Measurements from ENCODE around the gene RAP1GAP. TPM values are rescaled to one million over a fixed set of nuclear protein-coding genes. Genes with fewer than 3 reads are reported as not detected.

The RAP1GAP gene
- total RNA-seq, 2 donors from 2014 or later, result 8.0 to 8.2 TPM

- peaks cover 36% of the 10 kb centered on the region for H3K27me3 Mint-ChIP-seq (ENCODE audit: insufficient read depth)
- Histone ChIP-seq H3K4me1 (ENCODE audit: control insufficient read depth, insufficient read depth, low read length) (no peaks in the 10 kb centered on the region), H3K9me3 (ENCODE audit: control insufficient read depth, low read length) (no peaks in the 10 kb centered on the region), H3K9ac (ENCODE audit: extremely low read depth, low read length, poor library complexity, severe bottlenecking) (no peak overlapping the region), H3K27ac (ENCODE audit: low read depth, low read length) (no peak overlapping the region), H3K4me3 (ENCODE audit: low read length) (no peak overlapping the region), H3K36me3 (ENCODE audit: control insufficient read depth, insufficient read depth, low read length) (no peaks in the 10 kb centered on the region), H3K27me3 (ENCODE audit: control insufficient read depth, insufficient read depth, low read length, poor library complexity, severe bottlenecking) (peaks cover 28% of the 10 kb centered on the region)
- WGBS, 2 experiments (ENCODE audit: insufficient coverage in 1 of 2, insufficient read length in 1 of 2), result 89 to 93% methylated on average over 9 to 10 of the region's 10 CpGs
- TF ChIP-seq CTCF (conservative IDR thresholded peaks at IDR 0.05), result no peak
- no peaks in the 10 kb centered on the region for H3K36me3 Mint-ChIP-seq (ENCODE audit: low read depth)
- H3K4me3 Mint-ChIP-seq, result no peak overlapping the region
- DNase-seq, result no peak
- peaks cover 3% of the 10 kb centered on the region for H3K4me1 Mint-ChIP-seq
- no peaks in the 10 kb centered on the region for H3K9me3 Mint-ChIP-seq
- no peak overlapping the region for H3K27ac Mint-ChIP-seq
Measured at GRCh38 chr1:21664806-21665588, 4.2 kb downstream of the RAP1GAP start.

- Histone ChIP-seq H3K36me3 (ENCODE audit: control insufficient read depth, insufficient read depth, low read length) (no peaks in the 10 kb centered on the region), H3K4me1 (ENCODE audit: control insufficient read depth, insufficient read depth, low read length) (no peaks in the 10 kb centered on the region), H3K27ac (ENCODE audit: low read depth, low read length) (no peak overlapping the region), H3K4me3 (ENCODE audit: low read length) (no peak overlapping the region), H3K27me3 (ENCODE audit: control insufficient read depth, insufficient read depth, low read length, poor library complexity, severe bottlenecking) (peaks cover 36% of the 10 kb centered on the region), H3K9me3 (ENCODE audit: control insufficient read depth, low read length) (no peaks in the 10 kb centered on the region), H3K9ac (ENCODE audit: extremely low read depth, low read length, poor library complexity, severe bottlenecking) (no peak overlapping the region)
- peak; percentile 1 for TF ChIP-seq CTCF (conservative IDR thresholded peaks at IDR 0.05)
- H3K9me3 Mint-ChIP-seq, result no peaks in the 10 kb centered on the region
- peaks cover 39% of the 10 kb centered on the region for H3K27me3 Mint-ChIP-seq (ENCODE audit: insufficient read depth)
- no peaks in the 10 kb centered on the region for H3K36me3 Mint-ChIP-seq (ENCODE audit: low read depth)
- peaks cover 3% of the 10 kb centered on the region for H3K4me1 Mint-ChIP-seq
- DNase-seq, result no peak
- no peak overlapping the region for H3K27ac Mint-ChIP-seq
- WGBS, 2 experiments (ENCODE audit: insufficient coverage in 1 of 2, insufficient read length in 1 of 2), result 88 to 95% methylated on average over 12 to 16 of the region's 16 CpGs
- no peak overlapping the region for H3K4me3 Mint-ChIP-seq
Measured at GRCh38 chr1:21663951-21664805, 5.0 kb downstream of the RAP1GAP start.

DNA sequence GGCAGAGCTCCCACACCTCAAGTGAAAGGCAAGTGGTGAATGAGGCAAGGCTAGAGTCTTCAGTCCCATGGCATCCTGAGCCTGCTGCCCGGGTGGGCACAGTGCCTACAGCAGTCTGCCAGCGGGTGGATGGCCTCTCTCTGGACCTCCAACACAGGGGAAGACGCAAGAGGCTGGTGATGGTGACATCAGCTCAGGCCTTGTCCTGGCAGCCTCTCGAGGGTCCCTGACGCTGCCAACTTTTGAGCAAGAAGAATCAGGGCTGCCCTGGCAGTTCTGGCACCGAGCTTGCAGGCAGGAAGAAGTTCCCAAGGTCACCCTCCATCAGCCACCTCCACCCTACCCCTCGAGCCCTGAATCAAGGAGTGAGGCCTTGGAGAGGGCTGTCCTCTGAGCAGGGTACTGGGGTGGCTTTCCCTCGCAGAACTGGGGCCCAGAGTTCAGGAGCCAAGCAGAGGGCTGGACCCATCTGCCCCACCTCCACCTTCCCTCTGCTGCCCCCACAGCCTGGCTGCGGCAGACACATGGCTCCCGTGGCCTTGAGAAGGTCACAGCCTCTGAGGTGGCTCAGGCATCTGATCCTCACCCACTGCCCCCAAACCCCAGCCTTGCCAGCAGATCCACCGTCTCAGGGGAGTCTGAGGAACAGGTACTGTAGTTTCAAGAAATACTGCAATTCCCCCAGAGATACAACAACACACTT lies 5.8 kb downstream of the RAP1GAP start:
- peak; percentile 36 for TF ChIP-seq CTCF (conservative IDR thresholded peaks at IDR 0.05)
- H3K4me3 Mint-ChIP-seq, result no peak overlapping the region
- no peak for DNase-seq
- Histone ChIP-seq H3K4me1 (ENCODE audit: control insufficient read depth, insufficient read depth, low read length) (no peaks in the 10 kb centered on the region), H3K9me3 (ENCODE audit: control insufficient read depth, low read length) (no peaks in the 10 kb centered on the region), H3K9ac (ENCODE audit: extremely low read depth, low read length, poor library complexity, severe bottlenecking) (no peak overlapping the region), H3K36me3 (ENCODE audit: control insufficient read depth, insufficient read depth, low read length) (no peaks in the 10 kb centered on the region), H3K4me3 (ENCODE audit: low read length) (no peak overlapping the region), H3K27ac (ENCODE audit: low read depth, low read length) (no peak overlapping the region), H3K27me3 (ENCODE audit: control insufficient read depth, insufficient read depth, low read length, poor library complexity, severe bottlenecking) (peaks cover 32% of the 10 kb centered on the region)
- H3K4me1 Mint-ChIP-seq, result peaks cover 3% of the 10 kb centered on the region
- no peaks in the 10 kb centered on the region for H3K36me3 Mint-ChIP-seq (ENCODE audit: low read depth)
- WGBS, 2 experiments (ENCODE audit: insufficient coverage in 1 of 2, insufficient read length in 1 of 2), result 78 to 86% methylated on average over 6 to 11 of the region's 11 CpGs
- H3K27me3 Mint-ChIP-seq (ENCODE audit: insufficient read depth), result peaks cover 35% of the 10 kb centered on the region
- no peaks in the 10 kb centered on the region for H3K9me3 Mint-ChIP-seq
- no peak overlapping the region for H3K27ac Mint-ChIP-seq
